HG03565 (cell line): ENCODE results near the gene YY1AP1.
"Not testable (repeated sequence)": the region's sequence is repeated elsewhere in the genome, so short reads cannot be mapped to it uniquely, and the experiment has no call there.

Experiments
- ATAC-seq: cut with Tn5 transposase; IDR thresholded peaks from one replicate; pipeline ENCODE4 v1.9.1; 2021; ENCODE audit warnings: mild to moderate bottlenecking, moderate library complexity; ENCODE audit not compliant: unreplicated experiment

The YY1AP1 gene, protein sequence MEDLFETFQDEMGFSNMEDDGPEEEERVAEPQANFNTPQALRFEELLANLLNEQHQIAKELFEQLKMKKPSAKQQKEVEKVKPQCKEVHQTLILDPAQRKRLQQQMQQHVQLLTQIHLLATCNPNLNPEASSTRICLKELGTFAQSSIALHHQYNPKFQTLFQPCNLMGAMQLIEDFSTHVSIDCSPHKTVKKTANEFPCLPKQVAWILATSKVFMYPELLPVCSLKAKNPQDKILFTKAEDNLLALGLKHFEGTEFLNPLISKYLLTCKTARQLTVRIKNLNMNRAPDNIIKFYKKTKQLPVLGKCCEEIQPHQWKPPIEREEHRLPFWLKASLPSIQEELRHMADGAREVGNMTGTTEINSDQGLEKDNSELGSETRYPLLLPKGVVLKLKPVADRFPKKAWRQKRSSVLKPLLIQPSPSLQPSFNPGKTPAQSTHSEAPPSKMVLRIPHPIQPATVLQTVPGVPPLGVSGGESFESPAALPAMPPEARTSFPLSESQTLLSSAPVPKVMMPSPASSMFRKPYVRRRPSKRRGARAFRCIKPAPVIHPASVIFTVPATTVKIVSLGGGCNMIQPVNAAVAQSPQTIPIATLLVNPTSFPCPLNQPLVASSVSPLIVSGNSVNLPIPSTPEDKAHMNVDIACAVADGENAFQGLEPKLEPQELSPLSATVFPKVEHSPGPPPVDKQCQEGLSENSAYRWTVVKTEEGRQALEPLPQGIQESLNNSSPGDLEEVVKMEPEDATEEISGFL

DNA sequence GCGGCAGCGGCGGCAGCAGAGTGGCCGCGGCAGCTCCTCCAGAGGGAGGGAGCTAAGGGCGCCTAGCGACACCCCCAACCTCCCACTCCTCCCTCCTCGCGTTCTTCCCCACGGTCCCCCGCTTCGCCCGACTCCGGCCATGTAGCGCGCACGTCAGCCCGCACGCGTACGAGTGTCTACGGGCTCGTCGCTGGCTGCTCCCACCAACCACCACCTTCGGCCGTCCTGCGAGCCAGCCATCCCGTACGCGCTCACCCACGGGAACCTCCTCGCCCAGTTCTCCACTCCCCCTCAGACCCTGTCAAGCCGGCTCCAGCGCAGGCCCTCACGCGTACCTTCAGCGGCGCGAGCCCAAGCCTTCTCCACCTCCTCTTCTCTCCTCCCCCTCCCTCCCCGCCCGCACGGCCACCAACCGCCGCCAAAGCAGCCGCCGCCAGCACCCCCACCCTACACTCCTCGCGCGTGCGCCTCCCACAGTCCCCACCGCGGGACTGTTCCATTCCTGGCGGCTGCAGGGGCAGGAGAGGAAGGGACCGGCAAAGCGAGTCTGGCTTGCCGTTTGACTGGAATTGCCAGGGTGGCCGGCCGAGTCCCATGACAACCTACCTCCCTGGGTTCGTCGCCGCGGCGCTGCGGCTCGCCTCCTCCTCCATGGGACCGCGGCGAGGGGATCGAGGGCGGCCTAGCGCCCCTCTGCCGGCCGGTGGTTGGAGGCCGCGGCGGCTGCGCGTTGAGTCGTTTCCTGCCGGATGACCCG, at the start of gene YY1AP1:
YY1AP1 (minus strand) TSS at position 451 of the 757 bp plus-strand sequence. CDS start 8,338 bp downstream, outside the sequence.
- peak; percentile 79 for ATAC-seq

DNA sequence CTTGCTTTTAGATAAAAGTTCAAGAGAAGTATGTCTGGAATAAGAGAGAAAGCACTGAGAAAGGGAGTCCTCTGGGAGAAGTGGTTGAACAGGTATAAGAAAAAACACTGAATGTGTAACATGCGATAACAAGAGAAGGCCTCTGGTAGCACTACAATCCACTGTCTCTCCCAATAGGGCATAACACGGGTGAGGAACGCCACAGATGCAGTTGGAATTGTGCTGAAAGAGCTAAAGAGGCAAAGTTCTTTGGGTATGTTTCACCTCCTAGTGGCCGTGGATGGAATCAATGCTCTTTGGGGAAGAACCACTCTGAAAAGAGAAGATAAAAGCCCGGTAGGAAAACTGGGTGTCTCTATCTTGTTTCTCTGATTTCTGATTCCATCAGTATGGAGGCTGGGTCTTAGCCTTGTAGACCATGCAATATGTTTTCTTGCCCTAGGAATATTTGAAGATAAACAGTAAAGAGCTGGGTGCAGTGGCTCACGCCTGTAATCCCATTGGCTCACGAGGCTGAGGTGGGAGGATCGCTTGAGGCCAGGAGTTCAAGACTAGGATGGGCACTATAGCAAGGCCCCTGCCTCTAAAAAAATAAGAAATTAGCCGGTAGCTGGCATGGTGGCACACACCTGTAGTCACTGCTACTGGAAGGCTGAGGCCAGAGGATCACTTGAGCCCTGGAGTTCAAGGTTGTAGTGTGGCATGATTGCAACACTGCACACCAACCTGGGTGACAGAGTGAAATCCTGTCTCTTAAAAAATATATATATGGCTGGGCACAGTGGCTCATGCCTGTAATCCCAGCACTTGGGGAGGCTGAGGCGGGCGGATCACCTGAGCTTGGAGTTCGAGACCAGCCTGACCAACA, 40.7 kb upstream of the YY1AP1 start:
- no peak for ATAC-seq

DNA sequence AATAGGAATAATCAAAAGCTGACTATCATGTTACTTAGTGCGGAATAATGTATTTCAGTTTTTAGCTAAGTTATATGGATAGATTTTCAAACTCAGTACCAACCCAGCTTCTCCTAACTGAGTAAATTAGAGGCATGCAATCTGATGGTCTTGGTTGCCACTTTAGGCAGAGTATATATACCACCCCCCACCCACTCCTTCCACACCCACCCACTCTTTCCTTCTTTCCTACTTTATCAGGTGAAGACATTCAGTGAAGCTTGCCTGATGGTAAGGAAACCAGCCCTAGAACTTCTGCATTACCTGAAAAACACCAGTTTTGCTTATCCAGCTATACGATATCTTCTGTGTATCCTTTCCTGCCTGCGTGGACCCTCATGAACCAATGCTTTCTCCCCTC, 36.6 kb upstream of the YY1AP1 start:
- no peak for ATAC-seq

DNA sequence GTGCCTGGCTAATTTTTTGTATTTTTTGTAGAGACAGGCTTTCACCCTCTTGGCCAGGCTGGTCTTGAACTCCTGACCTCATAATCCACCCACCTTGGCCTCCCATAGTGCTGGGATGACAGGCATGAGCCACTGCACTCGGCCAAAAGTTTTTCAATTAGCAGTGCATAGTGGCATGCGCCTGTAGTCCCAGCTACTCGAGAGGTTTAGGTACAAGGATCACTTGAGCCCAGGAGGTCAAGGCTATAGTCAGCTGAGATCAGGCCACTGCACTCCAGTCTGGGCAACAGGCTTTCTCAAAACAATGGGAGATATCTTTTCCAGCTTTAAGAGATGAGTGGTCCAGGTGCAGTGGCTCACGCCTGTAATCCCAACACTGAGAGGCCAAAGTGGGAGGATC, 31.1 kb upstream of the YY1AP1 start:
- ATAC-seq = no peak

DNA sequence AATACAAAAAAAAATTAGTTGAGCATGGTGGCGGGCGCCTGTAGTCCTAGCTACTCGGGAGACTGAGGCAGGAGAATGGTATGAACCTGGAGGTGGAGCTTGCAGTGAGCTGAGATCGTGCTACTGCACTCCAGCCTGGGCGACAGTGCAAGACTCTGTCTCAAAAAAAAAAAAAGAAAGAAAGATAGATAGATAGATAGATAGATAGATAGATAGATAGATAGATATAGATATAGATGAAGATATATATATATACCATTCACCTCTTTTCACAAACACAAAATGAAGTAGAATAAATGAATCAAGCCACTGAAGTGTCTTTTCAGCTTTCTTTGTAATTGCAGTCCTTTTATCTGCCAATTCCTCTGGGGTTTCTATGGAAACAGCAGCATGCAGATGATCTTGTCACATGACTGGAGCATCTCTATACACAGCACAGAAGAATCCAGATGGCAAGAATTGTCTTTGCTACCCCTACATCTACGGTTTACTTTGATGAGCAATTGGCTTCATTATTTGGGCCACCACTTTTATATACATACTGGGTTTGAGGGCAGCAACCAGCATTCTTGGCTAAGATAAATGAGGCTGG, 30.0 kb upstream of the YY1AP1 start:
- ATAC-seq = not testable (repeated sequence)

DNA sequence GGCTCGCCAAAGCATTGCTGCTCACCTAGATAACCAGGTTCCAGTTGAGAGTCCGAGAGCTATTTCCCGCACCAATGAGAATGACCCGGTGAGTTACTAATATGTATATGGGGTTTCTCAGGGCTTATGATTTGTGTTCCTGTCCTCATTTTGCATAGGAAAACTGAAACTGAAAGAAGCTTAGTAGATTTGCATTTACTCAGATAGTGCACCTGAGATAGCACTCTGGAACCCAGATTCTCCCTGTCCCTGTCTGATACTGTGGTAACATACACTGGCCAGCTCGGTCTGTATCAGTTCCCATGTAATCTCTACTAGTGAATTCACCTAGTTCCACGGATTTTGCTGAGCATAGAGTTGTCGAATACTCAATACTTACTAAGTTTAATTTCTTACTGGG, 28.5 kb upstream of the YY1AP1 start:
- ATAC-seq = no peak

DNA sequence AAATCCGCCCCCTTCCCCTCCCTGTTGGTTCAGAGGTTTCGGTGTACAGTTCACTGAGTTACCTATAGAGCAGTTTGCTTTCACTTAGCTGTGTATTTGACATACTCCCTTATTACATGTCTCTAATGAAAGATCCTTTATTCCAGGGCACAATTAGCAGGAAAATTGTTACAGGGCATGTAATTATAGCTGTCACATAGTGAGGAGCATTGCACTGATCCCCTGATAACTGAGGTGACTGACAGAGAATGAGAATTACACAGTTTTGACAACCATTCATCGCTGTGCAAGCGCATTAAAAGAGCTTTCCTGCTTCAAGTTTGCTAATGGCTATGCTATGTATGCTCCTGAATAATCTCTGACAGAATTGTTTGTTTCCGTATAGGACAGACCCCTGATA, 27.2 kb upstream of the YY1AP1 start:
- ATAC-seq = no peak

DNA sequence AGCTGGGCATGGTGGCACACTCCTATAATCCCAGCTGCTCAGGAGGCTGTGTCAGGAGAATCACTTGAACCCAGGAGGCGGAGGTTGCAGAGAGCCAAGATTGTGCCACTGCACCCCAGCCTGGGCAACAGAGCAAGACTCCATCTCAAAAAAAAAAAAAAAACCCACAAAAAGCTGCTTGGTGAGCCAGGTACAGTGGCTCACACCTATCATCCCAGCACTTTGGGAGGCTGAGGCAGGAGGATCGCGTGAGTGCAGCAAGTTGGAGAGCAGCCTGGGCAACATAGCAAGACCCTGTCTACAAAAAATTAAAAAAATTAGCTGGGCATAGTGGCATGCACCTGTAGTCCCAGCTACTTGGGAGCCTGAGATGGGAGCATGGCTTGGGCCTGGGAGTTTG, 26.5 kb upstream of the YY1AP1 start:
- ATAC-seq = not testable (repeated sequence)

DNA sequence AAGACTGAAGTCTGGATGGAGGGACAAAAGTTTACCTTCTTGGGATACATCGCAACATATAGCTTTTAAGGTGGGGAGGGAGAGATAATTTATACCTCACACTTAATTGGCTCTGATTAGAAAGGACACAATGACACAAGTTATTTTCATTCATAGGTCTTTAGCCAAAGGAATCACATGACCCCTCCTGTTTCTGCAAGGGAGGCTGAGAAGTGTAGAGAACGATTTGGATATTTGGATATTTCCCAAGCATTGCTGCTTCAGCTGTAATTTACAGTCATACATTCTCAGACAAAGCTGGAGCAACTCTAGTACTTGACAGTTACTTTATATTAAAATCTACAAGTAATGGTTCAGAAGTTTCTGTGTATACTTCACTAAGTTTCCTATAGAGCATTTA, 24.5 kb upstream of the YY1AP1 start:
- ATAC-seq = no peak

DNA sequence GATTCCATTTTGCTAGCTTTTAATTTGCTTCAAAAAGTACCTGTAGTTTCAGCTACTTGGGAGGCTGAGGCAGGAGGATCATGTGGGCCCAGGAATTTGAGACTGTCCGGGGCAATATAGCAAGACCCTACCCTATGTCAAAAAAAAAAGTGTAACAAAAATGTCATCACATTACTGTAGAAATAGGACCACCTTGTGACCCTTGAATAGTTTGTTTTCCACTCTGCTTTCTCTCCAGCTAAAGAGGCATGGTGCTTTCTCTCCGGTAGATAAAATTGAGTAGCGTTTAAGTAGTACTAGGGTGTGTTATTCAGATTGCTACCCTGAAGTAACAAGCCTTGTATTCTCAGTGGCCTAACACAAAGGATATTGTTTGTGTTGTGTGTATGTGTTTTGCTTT, 24.1 kb upstream of the YY1AP1 start:
- not testable (repeated sequence) for ATAC-seq

DNA sequence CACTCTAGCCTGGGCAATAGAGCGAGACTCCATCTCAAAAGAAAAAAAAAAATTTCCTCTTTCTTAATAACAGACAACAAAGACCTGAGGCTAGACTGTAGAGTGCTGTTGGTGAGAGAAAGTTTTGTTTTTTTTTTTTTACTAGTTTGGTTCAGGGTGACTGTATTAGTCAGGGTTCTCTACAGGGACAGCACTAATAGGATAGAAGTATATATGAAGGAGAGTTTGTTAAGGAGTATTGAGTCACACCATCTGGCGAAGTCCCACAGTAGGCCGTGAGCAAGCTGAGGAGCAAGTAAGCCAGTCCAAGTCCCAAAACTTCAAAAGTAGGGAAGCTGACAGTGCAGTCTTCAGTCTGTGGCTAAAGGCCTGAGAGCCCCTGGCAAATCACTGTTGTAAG, 22.9 kb upstream of the YY1AP1 start:
- not testable (repeated sequence) for ATAC-seq

DNA sequence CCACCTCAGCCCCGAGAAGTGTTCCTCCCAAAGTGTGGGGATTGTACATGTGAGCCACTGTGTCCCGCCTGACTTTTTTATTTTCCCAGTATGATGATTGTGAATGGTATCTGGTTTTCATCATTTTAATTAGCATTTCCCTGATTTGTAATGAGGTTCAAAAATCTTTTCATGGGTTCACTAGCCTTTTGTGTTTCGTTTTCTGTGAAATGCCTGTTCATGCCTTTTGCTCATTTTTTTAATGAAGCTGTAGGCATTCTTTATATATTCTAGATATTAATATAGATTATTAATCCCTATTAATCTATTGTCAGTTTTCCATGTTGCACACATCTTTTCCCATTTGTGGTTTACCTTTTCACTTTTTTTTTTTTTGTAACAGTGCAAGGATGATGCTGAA, 20.8 kb upstream of the YY1AP1 start:
- ATAC-seq = no peak

DNA sequence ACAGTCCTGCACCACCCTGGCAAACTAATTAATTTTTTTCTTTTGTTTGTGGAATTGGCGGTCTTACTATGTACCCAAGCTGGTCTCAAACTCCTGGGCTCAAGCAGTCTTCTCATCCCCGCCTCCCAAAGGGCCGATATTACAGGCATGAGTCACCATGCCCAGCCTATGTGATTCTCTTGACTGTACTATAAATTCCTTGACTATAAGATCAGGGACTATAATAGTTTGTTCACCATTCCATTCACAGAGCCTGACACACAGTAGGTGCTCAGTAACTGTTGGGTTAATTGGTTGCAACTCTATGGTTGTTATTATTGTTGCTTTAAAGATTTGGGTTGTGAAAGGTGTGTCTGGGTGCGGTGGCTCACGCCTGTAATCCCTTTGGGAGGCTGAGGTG, 17.6 kb upstream of the YY1AP1 start:
- no peak for ATAC-seq

DNA sequence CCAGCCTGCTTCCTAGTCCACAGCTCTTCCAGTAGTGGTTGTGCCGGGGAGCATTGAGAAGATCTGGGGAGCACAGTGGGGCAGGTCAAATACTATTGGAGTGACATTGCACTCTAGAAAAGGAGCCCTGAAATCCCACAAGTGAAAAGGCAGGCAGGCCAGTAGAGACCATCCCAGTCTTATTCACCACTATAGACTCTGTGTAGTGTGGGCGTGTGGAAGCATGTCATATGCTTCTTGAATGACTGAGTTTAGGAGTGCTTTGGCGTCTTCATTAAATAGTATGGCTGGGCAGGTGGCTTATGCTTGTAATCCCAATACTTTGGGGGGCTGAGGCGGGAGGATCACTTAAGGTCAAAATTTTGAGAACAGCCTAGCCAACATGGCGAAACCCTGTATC, 15.8 kb upstream of the YY1AP1 start:
- ATAC-seq = not testable (repeated sequence)

DNA sequence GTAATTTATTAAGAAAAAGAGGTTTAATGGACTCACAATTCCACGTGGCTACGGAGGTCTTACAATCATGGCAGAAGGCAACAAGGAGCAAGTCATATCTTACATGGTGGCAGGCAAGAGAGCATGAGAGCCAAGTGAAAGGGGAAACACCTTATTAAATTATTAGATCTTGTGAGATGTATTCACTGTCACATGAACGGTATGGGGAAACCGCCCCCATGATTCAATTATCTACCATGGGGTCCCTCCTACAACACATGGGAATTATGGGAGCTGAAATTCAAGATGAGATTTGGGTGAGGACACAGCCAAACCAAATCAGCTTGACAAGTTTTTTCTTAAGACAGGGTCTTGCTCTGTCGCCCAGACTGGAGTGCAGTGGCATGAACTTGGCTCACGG, 14.6 kb upstream of the YY1AP1 start:
- ATAC-seq = no peak

DNA sequence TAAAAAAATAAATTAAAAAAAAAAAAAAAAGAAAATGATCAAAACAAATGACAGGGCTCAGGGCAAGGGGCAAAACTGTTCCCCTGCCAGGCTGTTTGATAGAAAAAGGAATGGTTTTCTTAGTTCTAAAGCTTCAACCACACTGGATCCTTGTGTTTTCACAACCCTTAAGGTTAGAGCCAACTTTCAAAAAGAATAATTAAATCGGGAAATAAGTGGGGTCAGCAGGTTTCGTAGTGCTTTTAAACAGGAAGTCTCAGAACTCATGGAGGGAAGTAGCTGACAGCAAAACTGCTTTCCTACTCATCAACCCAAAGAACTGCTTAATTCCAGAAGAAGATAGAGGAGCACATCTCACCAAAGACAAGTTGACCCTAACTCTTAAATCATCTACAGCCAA, 13.1 kb upstream of the YY1AP1 start:
- not testable (repeated sequence) for ATAC-seq

DNA sequence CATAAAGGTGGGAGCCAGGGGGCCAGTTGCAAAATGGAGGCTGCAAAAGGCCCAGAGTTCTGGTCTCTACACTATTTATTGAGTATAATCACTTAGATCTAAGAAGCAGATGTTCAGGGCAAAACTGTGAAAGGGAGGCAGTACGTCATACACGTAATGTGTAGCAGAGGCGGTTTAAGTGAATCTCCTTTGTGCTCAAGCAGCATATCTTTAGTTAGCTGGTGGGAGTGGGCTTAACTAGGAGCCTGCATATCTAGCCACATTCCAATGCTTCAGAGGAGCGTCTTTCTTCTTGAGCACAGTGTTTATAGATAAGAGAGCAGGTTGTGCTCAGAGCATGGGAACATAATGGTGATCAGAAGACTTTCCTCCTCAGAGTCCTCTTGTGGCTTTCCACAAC, 10.5 kb upstream of the YY1AP1 start:
- not testable (repeated sequence) for ATAC-seq

DNA sequence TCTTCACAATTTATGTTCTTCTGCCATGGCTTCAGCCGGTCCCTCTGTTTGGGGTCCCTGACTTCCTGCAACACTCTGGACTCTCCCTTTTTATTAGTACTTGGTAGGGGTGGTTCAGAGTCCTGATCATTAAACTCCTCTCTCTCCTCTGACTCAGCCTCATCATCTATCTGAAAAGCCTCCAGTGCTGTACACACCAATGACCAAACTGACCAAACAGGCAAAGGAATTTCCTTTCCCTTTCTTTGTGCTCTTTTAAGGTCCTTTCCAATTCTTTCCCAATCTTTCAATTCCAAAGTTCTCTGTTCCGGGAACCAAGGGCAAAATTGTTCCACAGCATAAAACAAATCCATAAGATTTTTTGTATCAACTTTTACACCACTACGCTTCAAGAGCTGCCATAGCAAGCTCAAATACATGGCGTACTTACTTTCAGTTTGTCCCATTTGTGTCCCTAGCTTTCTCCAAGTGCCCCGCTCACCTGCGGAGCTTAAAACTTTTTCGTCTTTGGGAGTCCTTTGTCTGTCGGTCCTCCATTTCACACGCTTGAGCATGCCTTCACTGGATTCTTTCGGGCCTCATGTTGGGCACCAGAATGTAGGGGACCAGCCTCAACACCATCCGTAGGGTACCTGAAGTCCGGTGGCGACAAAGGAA, 9.9 kb upstream of the YY1AP1 start:
- no peak for ATAC-seq

DNA sequence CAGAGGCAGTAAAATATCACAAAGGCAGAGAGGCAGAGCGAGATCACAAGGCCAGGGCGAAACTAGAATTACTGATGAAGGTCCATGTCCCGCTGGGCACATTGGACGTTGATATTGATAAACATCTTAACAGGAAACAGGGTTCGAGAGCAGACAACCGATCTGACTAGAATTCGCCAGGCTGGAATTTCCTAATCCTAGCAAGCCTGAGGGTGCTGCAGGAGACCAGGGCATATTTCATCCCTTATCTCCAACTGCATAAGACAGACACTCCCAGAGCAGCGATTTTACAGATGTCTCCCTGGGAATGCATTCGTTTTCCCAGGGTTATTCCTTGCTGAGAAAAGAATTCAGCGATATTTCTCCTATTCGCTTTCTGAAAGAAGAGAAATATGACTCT, 9.0 kb upstream of the YY1AP1 start:
- not testable (repeated sequence) for ATAC-seq

DNA sequence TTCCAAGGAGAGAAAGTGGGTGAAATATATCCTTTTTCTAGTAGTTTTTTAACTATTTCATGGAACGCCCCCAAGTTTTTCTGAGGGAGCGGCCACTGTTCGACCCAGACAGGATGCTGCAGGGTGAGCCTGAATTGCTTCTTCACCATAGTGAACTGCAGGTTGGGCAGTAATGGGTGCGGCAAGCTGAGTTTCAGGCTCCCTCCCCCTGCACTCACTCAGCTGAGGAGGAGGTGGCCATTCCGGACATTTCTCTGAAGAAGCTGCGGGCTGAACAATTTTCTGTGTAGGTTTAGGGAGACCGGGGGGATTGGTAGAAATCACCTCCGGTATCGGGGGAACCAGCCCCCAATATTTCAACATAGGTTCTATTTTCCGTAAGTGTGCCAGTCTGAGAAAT, 8.5 kb upstream of the YY1AP1 start:
- no peak for ATAC-seq
